GM18861 (cell line): ENCODE measurements around the gene PCYT1A.
"Not testable (repeated sequence)": the region's sequence is repeated elsewhere in the genome, so short reads cannot be mapped to it uniquely, and the experiment has no call there.

Source experiments
- ATAC-seq: cut with Tn5 transposase; IDR thresholded peaks from one replicate; pipeline ENCODE4 v1.9.1; 2021; ENCODE audit not compliant: unreplicated experiment

The PCYT1A gene

DNA sequence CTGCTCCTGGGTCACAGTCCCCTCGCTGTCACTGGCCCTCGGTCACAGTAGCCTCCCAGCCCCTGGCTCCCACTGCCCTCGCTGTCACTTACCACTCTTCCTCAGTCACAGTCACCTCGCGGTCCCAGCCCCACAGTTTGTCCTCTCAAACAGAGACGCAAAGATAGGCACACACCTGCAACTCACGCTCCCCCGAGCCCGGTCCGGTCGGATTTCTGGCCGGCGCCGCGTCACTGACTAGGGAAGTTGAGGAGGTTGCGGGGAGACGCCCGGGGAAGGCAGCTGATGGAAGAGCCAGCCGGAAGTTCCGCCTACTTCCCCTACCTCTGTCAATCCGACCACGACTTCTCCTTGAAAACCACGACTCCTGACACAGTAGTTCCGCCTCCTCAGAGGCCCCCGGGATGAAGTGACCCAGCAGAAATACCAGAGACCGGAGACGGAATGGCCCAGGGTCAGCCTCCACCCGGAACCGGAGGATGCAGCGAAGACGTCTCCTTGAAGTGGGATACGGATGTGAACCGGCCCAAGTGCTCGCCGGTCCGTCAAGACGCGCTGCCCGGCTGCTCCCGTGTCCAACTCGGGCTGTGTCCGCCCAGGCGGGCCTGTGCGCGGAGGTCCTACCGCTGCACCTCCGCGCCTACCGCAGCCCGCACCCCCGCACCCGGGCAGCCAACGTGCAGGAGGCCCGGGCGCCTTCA is at the start of gene PCYT1A:
TSS of gene PCYT1A (minus strand) at position 287 of the 701 bp plus-strand sequence. CDS start 17,195 bp downstream, outside the sequence.
- peak; percentile 68 for ATAC-seq

DNA sequence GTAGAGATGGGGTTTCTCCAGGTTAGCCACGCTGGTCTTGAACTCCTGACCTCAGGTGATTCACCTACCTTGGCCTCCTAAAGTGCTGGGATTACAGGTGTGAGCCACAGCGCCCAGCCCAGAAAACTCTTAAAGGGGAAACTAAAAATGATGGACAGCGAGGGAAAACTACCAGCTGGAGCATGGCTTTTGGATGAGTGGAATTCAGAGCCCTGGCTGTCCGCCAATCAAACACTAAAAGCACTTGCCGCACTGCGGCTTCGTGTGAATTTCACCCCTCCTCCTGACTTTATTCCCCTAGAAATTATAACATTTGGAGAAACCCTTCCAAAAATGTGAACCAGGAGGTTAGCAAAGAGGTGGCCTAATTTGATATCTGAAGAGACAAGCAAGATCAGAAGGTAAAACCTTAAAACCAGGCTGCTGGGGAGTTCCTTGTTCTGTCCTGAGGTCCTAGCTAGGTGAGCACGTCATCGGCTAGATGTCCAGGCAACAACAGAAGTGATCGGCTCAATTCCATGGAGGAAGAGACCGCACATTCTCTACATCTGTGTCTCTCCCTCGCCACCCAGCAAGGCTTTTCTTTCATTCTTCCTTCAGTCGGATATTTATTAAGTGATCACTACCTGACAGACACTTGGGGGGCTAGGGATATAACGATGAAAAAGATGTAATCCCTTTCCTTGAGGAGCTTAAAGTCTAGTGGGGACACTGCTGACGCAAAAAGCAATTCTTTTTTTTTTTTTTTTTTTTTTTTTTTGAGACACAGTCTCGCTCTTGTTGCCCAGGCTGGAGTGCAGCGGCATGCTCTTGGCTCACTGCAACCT is 49.0 kb upstream of the PCYT1A start:
- no peak for ATAC-seq

DNA sequence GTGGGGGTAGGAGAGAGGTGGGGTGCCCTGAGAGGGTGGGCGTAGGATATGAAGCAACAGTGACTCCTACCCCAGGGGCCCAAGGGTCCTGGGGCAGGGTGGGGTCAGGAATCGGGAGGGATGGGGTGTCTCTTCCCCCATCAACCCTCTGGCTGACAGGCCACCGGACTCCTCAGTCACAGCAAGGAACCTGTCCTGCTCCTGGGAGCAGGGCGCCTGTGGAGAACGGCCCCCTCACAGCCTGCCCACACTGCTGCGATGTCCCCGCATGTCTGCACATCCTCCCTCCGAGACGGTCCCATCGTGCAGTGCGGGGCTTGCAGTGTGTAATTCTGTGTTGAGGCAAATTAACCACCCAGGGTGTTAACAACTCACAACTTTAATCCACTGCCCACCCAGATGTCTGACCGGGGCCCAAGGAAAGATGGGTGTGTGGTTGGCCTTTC is 48.0 kb upstream of the PCYT1A start:
- no peak for ATAC-seq

DNA sequence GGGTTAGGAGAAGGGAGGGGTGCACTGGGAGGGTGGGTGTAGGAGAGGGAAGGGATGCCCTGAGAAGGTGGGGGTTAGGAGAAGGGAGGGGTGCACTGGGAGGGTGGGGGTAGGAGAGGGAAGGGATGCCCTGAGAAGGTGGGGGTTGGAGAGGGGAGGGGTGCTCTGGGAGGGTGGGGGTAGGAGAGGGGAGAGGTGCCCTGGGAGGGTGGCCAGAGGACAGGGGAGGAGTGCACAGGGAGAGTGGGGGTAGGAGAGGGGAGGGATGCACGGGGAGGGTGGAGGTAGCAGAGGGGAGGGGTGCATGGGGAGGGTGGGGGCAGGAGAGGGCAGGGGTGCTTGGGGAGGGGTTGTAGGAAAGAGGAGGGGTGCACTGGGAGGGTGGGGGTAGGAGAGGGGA is 47.5 kb upstream of the PCYT1A start:
- no peak for ATAC-seq

DNA sequence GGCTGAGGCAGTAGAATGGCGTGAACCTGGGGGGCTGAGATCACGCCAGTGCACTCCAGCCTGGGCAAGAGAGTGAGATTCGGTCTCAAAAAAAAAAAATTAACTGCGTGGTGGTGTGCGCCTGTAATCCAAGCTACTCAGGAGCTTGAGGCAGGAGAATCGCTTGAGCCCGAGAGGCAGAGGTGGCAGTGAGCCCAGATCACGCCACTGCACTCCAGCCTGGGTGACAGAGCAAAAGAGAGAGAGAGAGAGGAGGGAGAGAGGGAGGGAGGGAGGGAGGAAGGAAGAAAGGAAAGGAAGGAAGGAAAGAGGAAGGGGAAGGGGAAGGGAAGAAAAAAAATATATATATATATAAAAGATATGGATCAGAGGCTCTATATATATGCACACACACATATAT is 44.6 kb upstream of the PCYT1A start:
- no peak for ATAC-seq

DNA sequence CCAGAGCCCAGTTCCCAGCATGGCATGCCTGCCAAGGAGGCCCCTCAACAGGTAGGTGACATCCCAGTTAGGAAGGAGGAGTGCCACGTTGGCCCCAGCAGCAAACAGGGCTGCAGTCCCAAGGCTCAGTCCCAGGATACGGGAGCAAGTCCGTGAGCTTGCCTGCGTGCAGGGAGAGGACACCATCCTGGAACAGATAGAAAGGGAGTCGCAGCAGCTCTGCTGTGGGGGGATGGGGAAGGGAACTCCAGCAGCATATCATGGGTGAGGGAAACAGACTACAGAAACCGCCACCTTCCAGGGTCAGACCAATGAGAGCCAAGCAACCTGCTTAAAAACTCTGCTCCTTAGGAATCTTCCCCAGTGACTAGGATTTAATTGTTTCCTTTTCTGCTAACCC is 39.9 kb upstream of the PCYT1A start:
- no peak for ATAC-seq

DNA sequence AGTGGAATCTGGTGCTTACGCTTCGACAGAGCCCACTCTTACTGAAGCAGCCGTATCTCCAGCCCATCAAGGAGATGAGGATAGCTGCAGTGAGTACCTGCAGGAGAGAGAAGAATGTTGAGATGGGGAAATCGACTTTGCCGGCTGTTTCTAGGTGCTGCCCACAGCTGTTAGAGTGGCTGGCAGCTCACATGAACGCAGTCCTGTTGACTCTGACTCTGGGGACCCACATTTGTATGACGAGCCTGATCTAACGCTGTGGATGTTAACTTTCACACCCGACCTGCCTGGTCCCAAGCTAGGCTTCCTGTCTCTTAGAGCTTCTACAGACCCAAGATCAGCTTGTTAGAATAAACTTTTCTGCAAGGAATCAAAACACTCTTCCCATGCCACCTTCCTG is 39.4 kb upstream of the PCYT1A start:
- ATAC-seq, result no peak

DNA sequence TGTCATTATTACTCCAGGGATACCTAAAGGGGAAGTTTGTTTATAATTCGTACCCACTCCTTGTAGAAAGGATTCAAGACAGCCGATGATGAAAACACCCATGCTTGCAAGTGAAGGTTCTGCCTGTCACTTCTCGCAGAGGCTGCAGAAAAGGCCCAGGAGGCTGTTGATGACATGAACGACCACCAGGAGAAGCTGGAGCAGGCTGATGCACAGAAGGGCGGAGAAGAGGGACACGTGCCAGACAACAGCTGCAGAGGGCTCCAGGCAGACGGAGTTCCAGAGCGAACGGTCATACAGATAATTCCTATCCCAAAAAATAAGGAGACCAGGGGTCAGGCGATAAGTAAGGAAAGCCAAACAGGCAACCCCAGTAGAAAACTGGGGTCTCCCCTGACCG is 36.2 kb upstream of the PCYT1A start:
- no peak for ATAC-seq

DNA sequence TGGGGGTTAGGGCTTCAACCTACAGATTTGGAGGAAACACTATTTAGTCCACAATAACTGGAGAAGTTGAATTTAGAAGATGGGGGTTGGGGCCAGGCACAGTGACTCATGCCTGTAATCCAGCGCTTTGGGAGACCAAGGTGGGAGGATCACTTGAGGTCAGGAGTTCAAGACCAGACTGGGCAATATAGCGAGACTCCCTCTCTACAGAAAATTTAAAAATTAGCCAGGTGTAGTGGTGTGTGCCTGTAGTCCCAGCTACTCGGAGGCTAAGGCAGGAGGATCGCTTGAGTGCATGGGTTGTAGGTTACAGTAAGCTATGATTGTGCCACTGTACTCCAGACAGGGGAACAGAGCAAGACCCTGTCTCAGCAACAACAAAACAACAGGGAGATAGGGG is 35.5 kb upstream of the PCYT1A start:
- no peak for ATAC-seq

DNA sequence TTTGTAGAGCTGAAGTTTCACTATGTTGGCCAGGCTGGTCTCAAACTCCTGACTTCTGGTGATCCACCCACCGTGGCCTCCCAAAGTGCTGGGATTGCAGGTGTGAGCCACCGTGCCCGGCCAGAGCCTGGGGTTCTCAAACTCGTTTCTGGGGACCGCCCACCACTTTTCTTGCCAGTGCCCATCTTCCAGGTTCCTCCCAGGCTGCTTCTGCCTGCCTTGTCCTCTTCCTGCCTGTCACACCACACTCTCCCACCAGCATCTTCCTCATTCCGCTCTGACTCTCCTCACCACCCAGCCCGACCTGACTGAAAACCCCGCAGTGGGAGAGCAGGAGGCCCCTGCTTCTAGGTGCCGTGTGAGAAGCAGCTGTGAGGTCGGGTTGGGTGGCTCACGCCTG is 33.6 kb upstream of the PCYT1A start:
- no peak for ATAC-seq

DNA sequence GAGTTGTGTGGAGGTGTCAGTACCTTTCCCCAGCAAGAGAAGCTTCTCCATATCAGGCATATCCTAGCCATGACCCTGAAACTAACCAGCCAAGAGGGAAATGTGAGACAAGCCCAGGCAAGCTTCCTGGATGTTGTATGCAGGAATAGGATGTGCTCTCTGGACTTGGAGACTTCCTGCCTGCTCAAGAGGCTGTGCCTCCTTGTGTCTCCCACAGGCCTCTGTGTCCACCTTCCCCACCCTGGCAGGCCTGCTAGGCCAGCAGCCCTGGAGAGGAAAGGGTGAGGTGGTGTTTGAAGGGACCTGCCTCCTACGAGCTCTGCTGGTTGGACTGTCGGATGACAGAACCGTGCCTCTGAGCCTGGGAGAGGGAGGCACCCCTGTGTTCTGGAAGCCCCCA is 32.6 kb upstream of the PCYT1A start:
- no peak for ATAC-seq

DNA sequence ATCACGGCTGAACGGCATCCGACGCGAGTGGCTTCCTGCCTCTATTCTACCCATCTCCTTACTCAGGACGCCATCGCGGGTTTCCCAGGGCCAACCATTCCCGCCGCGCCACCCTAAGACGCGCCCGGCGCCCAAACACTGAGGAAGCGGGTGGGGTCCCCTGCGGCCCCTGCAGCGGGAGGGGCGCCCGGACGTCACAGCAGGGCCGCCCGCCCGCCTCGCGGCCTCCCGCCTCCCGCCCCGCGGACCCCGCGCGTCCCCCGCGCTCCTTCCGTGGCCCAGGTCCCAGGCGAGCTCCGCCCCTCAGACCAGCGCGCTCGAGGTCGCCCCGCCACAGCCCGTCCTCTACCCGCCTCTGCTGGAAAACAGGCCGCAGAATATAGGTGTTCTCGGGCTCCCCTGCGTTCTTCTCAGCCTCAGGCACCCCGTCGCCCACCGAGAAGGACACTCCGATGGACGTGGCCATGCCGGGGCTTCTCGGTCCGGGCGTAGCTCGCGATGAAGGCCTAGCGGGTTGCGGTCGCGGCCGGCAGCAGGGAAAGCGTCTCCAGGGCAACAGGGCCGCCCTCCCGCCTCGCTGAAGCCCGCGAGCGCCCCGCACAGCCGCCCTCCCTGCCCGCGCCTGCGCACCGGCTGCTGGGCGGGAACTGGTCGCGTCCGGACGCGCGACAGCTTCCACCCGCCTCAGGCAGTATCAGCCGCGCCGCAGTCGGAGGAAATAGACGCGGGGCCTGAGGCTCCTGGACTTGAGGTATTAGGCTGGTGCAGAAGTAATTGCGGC is 30.4 kb upstream of the PCYT1A start, which contains the start of gene DYNLT2B:
TSS of gene DYNLT2B (minus strand) at position 554 of the 781 bp plus-strand sequence. CDS start at position 466, 88 bp downstream.
- ATAC-seq, result peak; percentile 75

DNA sequence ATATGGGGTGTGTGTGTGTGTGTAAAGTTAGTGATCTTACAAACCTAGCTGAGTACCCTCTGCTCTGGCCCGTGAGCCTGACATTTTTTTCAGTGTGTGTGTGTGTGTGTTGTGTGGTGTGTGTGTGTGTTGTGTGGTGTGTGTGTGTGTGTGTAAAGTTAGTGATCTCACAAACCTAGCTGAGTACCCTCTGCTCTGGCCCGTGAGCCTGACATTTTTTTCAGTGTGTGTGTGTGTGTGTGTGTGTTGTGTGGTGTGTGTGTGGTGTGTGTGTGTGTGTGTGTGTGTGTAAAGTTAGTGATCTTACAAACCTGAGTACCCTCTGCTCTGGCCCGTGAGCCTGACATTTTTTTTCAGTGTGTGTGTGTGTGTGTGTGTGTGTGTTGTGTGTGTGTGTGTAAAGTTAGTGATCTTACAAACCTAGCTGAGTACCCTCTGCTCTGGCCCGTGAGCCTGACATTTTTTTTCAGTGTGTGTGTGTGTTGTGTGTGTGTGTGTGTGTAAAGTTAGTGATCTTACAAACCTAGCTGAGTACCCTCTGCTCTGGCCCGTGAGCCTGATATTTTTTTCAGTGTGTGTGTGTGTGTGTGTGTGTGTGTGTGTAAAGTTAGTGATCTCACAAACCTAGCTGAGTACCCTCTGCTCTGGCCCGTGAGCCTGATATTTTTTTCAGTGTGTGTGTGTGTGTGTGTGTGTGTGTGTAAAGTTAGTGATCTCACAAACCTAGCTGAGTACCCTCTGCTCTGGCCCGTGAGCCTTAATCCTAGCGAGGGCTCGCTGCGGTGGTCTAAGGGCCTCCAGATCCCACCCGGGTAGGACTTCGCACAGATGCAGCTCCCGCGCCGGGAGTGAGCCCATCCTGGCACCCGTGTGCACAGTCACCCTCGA is 29.5 kb upstream of the PCYT1A start:
- not testable (repeated sequence) for ATAC-seq

DNA sequence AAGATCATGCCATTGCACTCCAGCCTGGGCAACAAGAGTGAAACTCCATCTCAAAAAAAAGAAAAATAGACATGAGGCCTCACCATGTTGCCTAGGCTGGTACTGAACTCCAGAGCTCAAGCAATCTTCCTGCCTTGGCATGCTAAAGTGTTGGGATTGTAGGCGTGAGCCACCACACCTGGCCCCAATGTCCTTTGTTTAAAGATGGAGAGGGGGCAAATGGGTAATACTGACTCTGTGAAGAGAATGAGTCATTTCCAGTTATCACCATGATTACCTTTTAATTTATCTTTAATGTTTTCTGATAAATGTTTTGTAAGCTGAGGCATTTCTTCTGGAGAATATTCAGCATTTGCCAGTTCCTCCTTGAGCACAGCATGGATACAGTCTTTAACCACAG is 28.3 kb upstream of the PCYT1A start:
- no peak for ATAC-seq

DNA sequence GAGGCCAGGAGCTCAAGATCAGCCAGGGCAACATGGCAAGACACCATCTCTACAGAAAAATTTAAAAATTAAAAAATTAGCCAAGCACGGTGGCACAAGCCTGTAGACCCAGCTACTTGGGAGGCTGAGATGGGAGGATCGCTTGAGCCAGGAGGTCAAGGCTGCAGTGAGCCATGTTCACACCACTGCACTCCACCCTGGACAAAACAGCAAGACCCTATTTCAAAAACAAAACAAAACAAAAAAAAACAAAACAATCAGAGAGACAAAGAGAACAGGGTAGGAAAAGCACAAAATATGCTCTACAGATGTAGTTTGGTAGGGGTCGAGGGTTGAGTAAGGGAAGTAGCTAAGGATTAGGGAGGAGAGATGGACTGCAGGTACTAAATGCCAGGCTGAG is 27.1 kb upstream of the PCYT1A start:
- no peak for ATAC-seq

DNA sequence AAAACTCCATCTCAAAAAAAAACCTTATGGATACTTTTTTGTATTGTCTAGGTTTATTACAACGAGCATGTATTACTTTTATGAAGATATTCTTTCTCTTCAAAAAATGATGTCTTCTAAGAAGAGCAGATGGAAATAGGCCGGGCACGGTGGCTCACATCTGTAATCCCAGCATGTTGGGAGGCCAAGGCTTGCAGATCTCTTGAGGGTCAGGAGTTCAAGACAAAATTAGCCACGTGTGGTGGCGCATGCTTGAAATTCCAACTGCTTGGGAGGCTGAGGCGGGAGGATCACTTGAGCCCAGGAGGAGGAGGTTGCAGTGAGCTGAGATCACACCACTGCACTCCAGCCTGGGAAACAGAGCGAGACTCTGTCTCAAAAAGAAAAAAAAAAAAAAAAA is 26.6 kb upstream of the PCYT1A start:
- ATAC-seq, result not testable (repeated sequence)

DNA sequence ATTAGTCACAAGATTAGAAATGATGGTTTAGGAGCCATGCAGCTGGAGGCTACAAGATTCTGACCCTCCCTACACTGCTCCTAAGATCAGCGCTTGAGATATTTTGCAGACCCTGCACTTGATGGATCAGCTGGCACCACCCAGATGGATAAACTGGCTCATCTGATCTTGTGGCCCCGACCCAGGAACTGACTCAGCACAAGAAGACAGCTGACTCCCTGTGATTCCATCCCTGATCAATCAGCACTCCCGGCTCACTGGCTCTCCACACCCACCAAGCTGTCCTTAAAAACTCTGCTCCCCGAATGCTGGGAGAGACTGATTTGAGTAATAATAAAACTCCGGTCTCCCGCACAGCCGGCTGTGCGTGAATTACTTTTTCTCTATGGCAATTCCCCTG is 15.4 kb upstream of the PCYT1A start:
- not testable (repeated sequence) for ATAC-seq

DNA sequence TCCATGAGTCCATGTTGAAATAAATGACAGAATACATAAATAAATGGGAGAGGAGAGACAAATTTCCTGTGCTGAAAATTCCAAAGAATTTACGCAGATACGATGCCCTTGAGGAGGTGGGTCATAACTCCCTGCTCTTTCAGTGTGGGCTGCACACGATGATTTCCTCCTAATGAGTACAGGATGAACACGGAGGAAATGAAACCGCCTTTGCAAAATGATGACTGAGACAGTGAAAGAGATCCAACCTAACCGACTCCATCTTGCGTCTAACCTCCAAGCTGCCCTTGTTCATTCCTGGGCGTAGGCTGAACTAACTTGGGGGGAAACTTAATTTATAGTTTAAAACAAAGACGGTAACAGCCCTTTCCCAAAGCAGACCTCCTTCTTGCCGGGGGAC is 15.0 kb upstream of the PCYT1A start:
- not testable (repeated sequence) for ATAC-seq

DNA sequence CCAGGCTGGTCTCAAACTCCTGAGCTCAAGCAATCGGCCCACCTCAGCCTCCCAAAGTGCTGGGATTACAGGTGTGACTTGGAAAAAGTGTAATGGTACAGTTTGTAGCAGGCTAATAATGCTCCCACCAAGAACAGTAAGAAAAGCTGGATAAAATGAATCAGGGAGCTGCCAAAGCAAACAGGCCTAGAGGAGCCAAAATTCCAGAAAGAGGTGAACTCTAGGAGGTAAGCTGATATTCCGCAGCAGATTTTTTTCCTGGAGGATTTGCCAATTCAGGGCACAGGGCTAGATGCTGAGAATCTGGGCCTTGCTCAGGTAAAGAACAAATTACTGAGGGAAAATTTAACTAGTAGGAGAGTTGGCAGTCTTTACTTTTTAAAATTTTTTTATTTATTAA is 11.0 kb upstream of the PCYT1A start:
- ATAC-seq, result no peak

DNA sequence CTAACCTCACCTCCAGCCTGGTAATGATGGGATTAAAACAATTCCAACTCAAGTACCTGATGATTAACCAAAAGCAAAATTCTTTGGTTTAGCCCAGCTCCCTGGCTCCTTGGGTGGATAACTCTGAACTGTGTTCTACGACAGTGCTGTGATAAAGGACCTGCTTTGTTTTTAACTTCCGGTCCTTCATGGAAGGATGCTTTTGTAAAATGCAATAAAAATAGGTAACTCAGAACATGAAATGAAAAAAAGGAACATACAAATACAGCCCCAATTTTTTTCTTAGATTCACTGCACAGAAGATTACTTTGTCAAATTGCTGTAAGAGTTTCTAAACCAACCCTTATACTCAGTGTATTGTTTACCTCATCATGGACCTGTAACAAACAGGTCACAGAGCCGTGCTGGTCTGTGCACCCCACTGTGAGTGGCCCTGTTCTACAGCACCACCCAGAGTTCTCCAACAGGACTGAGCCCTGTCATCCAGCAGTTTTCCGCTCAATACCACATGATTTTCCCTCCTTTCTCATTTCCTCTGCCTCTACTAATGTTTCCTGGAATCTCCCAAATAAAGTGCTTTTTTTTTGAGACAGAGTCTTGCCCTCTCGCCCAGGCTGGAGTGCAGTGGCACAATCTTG is 4.9 kb upstream of the PCYT1A start:
- no peak for ATAC-seq
